Spleen (tissue), 11 donors: Measurements from ENCODE around the gene SNTN. TPM values are rescaled to one million over a fixed set of nuclear protein-coding genes. Genes with fewer than 3 reads are reported as not detected.

Experiments used
- DNase-seq: peaks from one replicate; pipeline ENCODE4 v3.0.0-alpha.2; 2020
- H3K27ac ChIP-seq, 8 donors: fragments of 200-600 bp; sonication (generic) in 7 of 8; 1 replicate in 4 of 8; 2 replicates in 4 of 8; pipeline versions ENCODE4 v1.5.0 to v1.8.0; 2016 to 2021; ENCODE audit warnings: inconsistent platforms in 4 of 8, mild to moderate bottlenecking in 4 of 8, moderate library complexity in 1 of 8
- H3K27me3 ChIP-seq, 7 donors: fragments of 200-600 bp; sonication (generic) in 6 of 7; replicated peaks in 1 of 7; 1 replicate in 4 of 7; 2 replicates in 3 of 7; pipeline versions ENCODE4 v1.5.0 to v1.8.0; 2016 to 2021; ENCODE audit warnings: inconsistent platforms in 3 of 7, mild to moderate bottlenecking in 1 of 7
- H3K36me3 ChIP-seq, 6 donors: fragments of 200-600 bp; sonication (generic) in 5 of 6; 1 replicate in 4 of 6; 2 replicates in 2 of 6; pipeline versions ENCODE4 v1.5.0 to v1.8.0; 2016 to 2021; ENCODE audit warnings: inconsistent platforms in 2 of 6
- H3K4me1 ChIP-seq, 6 donors: fragments of 200-600 bp; sonication (generic) in 5 of 6; 1 replicate in 3 of 6; 2 replicates in 3 of 6; pipeline versions ENCODE4 v1.5.0 to v1.8.0; 2016 to 2021; ENCODE audit warnings: inconsistent platforms in 3 of 6
- H3K4me3 ChIP-seq, 8 donors: fragments of 200-600 bp; sonication (generic) in 7 of 8; 1 replicate in 4 of 8; 2 replicates in 4 of 8; pipeline versions ENCODE4 v1.5.0 to v1.8.0; 2016 to 2021; ENCODE audit warnings: inconsistent platforms in 4 of 8, mild to moderate bottlenecking in 4 of 8, moderate library complexity in 2 of 8
- H3K9me3 ChIP-seq, 8 donors: fragments of 200-600 bp; sonication (generic) in 7 of 8; 1 replicate in 4 of 8; 2 replicates in 4 of 8; pipeline versions ENCODE4 v1.5.0 to v1.8.0; 2016 to 2021; ENCODE audit warnings: inconsistent platforms in 4 of 8
- CTCF ChIP-seq, 11 experiments: fragments of 200-600 bp in 7 of 11; fragments of 450-650 bp in 4 of 11; sonication (generic) in 4 of 11; IDR thresholded peaks in 8 of 11; conservative IDR thresholded peaks in 3 of 11; 1 replicate in 7 of 11; 2 replicates in 4 of 11; pipeline versions ENCODE4 v1.4.0 to v1.8.0; 2016 to 2021; ENCODE audit warnings: antibody characterized with exemption in 11 of 11, inconsistent platforms in 4 of 11, mild to moderate bottlenecking in 1 of 11
- POLR2A ChIP-seq, 3 donors: fragments of 450-650 bp; IDR thresholded peaks; one replicate each; pipeline ENCODE4 v1.5.1; 2017; ENCODE audit warnings: antibody characterized with exemption in 3 of 3, mild to moderate bottlenecking in 1 of 3
- POLR2AphosphoS5 ChIP-seq, 3 donors: sonication (generic); formaldehyde crosslinking; IDR thresholded peaks; one replicate each; pipeline ENCODE4 v1.5.1; 2017; ENCODE audit warnings: antibody characterized with exemption in 3 of 3
- WGBS, 5 donors: extraction: QIAGEN DNeasy Blood & Tissue Kit in 3 of 5; methylation state at CpG; one replicate each; pipeline versions ENCODE4 v1.1.5 to v1.1.7; 2013 to 2018; 5-methylcytosine and 5-hydroxymethylcytosine counted together
- intact Hi-C: fragments of 100-400 bp; cut with DNase I; formaldehyde crosslinking; loops from one replicate; pipeline ENCODE4 v1.15.0; 2023; ENCODE audit warnings: low total_unique reads
- polyA plus RNA-seq, 3 donors: library from polyadenylated mRNA; stranded (reverse); fragments of 200-250 nt; gene quantifications; one replicate each; pipeline ENCODE4 v1.2.1, GENCODE V29; 2013
- total RNA-seq, 7 donors: library from RNA; depleted of rRNA in 3 of 7; stranded (reverse); fragments of >200 nt in 3 of 7; fragmentation: NEBNext Ultra II Directional in 4 of 7; extraction: Animal tissue kit (Norgen Biotek cat#: 25700) in 4 of 7; gene quantifications; one replicate each; pipeline versions ENCODE4 v1.1.0 to v1.2.1, GENCODE V29; 2016 to 2021
- donor health status: healthy with polysubstance abuse.
- donor health status: DM: no; HTN: no; CAD: no; lungs with moderate emphysema.
- donor health status: DM: no; HTN: no; CAD: no.
- donor health status: Bipolar disorder and iron deficiency.
- donor health status: healthy.
- donor health status: DM: no; HTN: no; CAD: no.
- donor health status: DM: yes; HTN: yes; CAD: no.

SNTN gene
- total and polyA plus RNA-seq, 10 donors = not detected

GRCh38 chr3:63655519-63655918 lies 3.0 kb downstream of the SNTN start:
- no peaks in the 10 kb centered on the region for H3K9me3 ChIP-seq
- H3K4me1 ChIP-seq = no peaks in the 10 kb centered on the region
- no peaks in the 10 kb centered on the region for H3K36me3 ChIP-seq
- 64 to 76% (median 70%) methylated on average over 4 of the region's 4 CpGs for WGBS, 5 donors
- no peak for DNase-seq
- no peaks in the 10 kb centered on the region for H3K27me3 ChIP-seq
- H3K27ac ChIP-seq = no peak overlapping the region
- H3K4me3 ChIP-seq = no peak overlapping the region
- TF ChIP-seq POLR2A (IDR thresholded peaks at IDR 0.05) (no peak), CTCF (IDR thresholded peaks at IDR 0.05 in 8 of 11, conservative IDR thresholded peaks at IDR 0.05 in 3 of 11) (no peak), POLR2AphosphoS5 (IDR thresholded peaks at IDR 0.05) (no peak)
- intact Hi-C loops = no loop called here

GRCh38 chr3:63656786-63657185 lies 4.3 kb downstream of the SNTN start:
- Histone ChIP-seq H3K4me1 (no peaks in the 10 kb centered on the region), H3K36me3 (no peaks in the 10 kb centered on the region), H3K27me3 (no peaks in the 10 kb centered on the region), H3K4me3 (no peak overlapping the region), H3K27ac (no peak overlapping the region), H3K9me3 (no peaks in the 10 kb centered on the region)
- intact Hi-C loops = no loop called here
- TF ChIP-seq POLR2A (IDR thresholded peaks at IDR 0.05) = no peak
- no peak for TF ChIP-seq POLR2AphosphoS5 (IDR thresholded peaks at IDR 0.05)
- TF ChIP-seq CTCF (IDR thresholded peaks at IDR 0.05 in 8 of 11, conservative IDR thresholded peaks at IDR 0.05 in 3 of 11) = no peak
- no peak for DNase-seq
- 77 to 90% (median 84%) methylated on average over 6 of the region's 6 CpGs for WGBS, 5 donors

- no peak for DNase-seq
- no peak overlapping the region for H3K4me3 ChIP-seq
- 78 to 86% (median 84%) methylated on average over 1 of the region's 1 CpG for WGBS, 5 donors
- H3K9me3 ChIP-seq = no peaks in the 10 kb centered on the region
- no peak overlapping the region for H3K27ac ChIP-seq
- H3K36me3 ChIP-seq = no peaks in the 10 kb centered on the region
- intact Hi-C loops = no loop called here
- TF ChIP-seq POLR2AphosphoS5 (IDR thresholded peaks at IDR 0.05) (no peak), POLR2A (IDR thresholded peaks at IDR 0.05) (no peak), CTCF (IDR thresholded peaks at IDR 0.05 in 8 of 11, conservative IDR thresholded peaks at IDR 0.05 in 3 of 11) (no peak)
- no peaks in the 10 kb centered on the region for H3K4me1 ChIP-seq
- H3K27me3 ChIP-seq = no peaks in the 10 kb centered on the region
Observed at GRCh38 chr3:63661242-63661641, 8.8 kb downstream of the SNTN start.

GRCh38 chr3:63662011-63662410 lies 9.5 kb downstream of the SNTN start:
- Histone ChIP-seq H3K9me3 (no peaks in the 10 kb centered on the region), H3K27ac (no peak overlapping the region), H3K4me3 (no peak overlapping the region), H3K27me3 (no peaks in the 10 kb centered on the region), H3K4me1 (no peaks in the 10 kb centered on the region), H3K36me3 (no peaks in the 10 kb centered on the region)
- 69 to 87% (median 84%) methylated on average over 4 of the region's 4 CpGs for WGBS, 5 donors
- intact Hi-C loops = no loop called here
- no peak for DNase-seq
- TF ChIP-seq POLR2AphosphoS5 (IDR thresholded peaks at IDR 0.05) = no peak
- no peak for TF ChIP-seq POLR2A (IDR thresholded peaks at IDR 0.05)
- no peak for TF ChIP-seq CTCF (IDR thresholded peaks at IDR 0.05 in 8 of 11, conservative IDR thresholded peaks at IDR 0.05 in 3 of 11)
